ENCODE results near the gene TYW1B.
"Not testable (repeated sequence)": the region's sequence is repeated elsewhere in the genome, so short reads cannot be mapped to it uniquely, and the experiment has no call there.

DNA sequence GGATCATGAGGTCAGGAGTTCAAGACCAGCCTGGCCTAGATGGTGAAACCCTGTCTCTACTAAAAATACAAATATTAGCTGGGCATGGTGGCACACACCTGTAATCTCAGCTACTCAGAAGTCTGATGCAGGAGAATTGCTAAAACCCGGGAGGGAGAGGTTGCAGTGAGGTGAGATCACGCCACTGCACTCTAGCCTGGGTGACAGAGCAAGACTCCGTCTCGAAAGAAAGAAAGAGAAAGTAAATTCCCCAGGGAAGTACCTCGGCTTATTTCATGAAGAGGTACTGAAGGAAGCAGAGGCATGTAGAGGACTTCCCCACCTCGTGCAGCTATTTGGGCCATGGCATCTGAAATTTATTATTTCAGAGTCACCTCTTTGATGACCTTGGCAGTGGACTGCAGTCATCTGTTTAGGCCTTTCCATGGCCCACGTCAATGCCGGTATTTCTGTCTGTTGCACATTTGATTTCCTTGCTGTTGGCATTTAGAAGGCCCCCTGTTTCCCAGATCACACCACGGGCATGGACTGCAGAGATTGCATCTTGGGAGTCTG lies 30.9 kb upstream of the TYW1B start:
- TF ChIP-seq, protein P1, sequence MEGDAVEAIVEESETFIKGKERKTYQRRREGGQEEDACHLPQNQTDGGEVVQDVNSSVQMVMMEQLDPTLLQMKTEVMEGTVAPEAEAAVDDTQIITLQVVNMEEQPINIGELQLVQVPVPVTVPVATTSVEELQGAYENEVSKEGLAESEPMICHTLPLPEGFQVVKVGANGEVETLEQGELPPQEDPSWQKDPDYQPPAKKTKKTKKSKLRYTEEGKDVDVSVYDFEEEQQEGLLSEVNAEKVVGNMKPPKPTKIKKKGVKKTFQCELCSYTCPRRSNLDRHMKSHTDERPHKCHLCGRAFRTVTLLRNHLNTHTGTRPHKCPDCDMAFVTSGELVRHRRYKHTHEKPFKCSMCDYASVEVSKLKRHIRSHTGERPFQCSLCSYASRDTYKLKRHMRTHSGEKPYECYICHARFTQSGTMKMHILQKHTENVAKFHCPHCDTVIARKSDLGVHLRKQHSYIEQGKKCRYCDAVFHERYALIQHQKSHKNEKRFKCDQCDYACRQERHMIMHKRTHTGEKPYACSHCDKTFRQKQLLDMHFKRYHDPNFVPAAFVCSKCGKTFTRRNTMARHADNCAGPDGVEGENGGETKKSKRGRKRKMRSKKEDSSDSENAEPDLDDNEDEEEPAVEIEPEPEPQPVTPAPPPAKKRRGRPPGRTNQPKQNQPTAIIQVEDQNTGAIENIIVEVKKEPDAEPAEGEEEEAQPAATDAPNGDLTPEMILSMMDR (IDR thresholded peaks at IDR 0.05) = not testable (repeated sequence)
- not testable (repeated sequence) for TF ChIP-seq POLR2A (IDR thresholded peaks at IDR 0.05)

Data from gastroesophageal sphincter (tissue), 3 donors.